H9 (cell line): ENCODE data around the gene FBN3. TPM values are rescaled to one million over a fixed set of nuclear protein-coding genes. Genes with fewer than 3 reads are reported as not detected.

Source experiments
- DNase-seq: peaks from one replicate; pipeline ENCODE4 v3.0.0-alpha.2; 2017
- H2AFZ ChIP-seq: one replicate; pipeline ENCODE4 v1.6.1; 2013; ENCODE audit warnings: mild to moderate bottlenecking, low read length, control low read depth, moderate library complexity
- H2AK5ac ChIP-seq: 2 replicates; pipeline ENCODE4 v1.6.1; 2013; ENCODE audit warnings: low read length, control low read depth, mixed read lengths; ENCODE audit not compliant: insufficient read length
- H2BK120ac ChIP-seq: one replicate; pipeline ENCODE4 v1.6.1; 2013; ENCODE audit warnings: low read depth, mild to moderate bottlenecking, low read length, control low read depth, inconsistent platforms; ENCODE audit not compliant: poor library complexity, severe bottlenecking
- H2BK12ac ChIP-seq: 2 replicates; pipeline ENCODE4 v1.6.1; 2013; ENCODE audit warnings: low read length, control low read depth, mixed read lengths, low read depth; ENCODE audit not compliant: insufficient read length
- H2BK15ac ChIP-seq: 2 replicates; pipeline ENCODE4 v1.6.1; 2013; ENCODE audit warnings: low read depth, low read length, control low read depth
- H2BK20ac ChIP-seq: one replicate; pipeline ENCODE4 v1.6.1; 2013; ENCODE audit warnings: low read depth, mild to moderate bottlenecking, low read length, control low read depth, inconsistent platforms; ENCODE audit not compliant: poor library complexity, severe bottlenecking
- H2BK5ac ChIP-seq: 2 replicates; pipeline ENCODE4 v1.6.1; 2013; ENCODE audit warnings: low read length, control low read depth, mixed read lengths; ENCODE audit not compliant: insufficient read length
- H3K14ac ChIP-seq: 2 replicates; pipeline ENCODE4 v1.6.1; 2013; ENCODE audit warnings: low read length, control low read depth; ENCODE audit not compliant: insufficient read depth
- H3K18ac ChIP-seq: 2 replicates; pipeline ENCODE4 v1.6.1; 2013; ENCODE audit warnings: low read depth, mild to moderate bottlenecking, mixed read lengths, low read length, control low read depth; ENCODE audit not compliant: insufficient read length
- H3K23ac ChIP-seq: 2 replicates; pipeline ENCODE4 v1.6.1; 2013; ENCODE audit warnings: low read length, control low read depth, mixed read lengths, low read depth; ENCODE audit not compliant: insufficient read length
- H3K23me2 ChIP-seq: 2 replicates; pipeline ENCODE4 v1.6.1; 2013; ENCODE audit warnings: low read depth, mild to moderate bottlenecking, mixed read lengths, low read length, control low read depth; ENCODE audit not compliant: insufficient read length, poor library complexity, severe bottlenecking
- H3K27ac ChIP-seq: 2 replicates; pipeline ENCODE4 v1.5.1; 2013; ENCODE audit warnings: low read length, control low read depth, mixed read lengths, low read depth; ENCODE audit not compliant: insufficient read length
- H3K27me3 ChIP-seq: 2 replicates; pipeline ENCODE4 v1.6.1; 2013; ENCODE audit warnings: low read length, control low read depth, inconsistent platforms; ENCODE audit not compliant: insufficient read depth
- H3K4ac ChIP-seq: 2 replicates; pipeline ENCODE4 v1.6.1; 2013; ENCODE audit warnings: low read depth, mild to moderate bottlenecking, control low read depth, inconsistent platforms, low read length, moderate library complexity
- H3K4me1 ChIP-seq: 2 replicates; pipeline ENCODE4 v1.6.1; 2013; ENCODE audit warnings: low read length, control low read depth, inconsistent platforms; ENCODE audit not compliant: insufficient read depth
- H3K4me2 ChIP-seq: 2 replicates; pipeline ENCODE4 v1.6.1; 2013; ENCODE audit warnings: low read length, control low read depth, mixed read lengths; ENCODE audit not compliant: insufficient read length, insufficient read depth
- H3K56ac ChIP-seq: 2 replicates; pipeline ENCODE4 v1.6.1; 2013; ENCODE audit warnings: low read depth, mild to moderate bottlenecking, mixed read lengths, low read length, control low read depth; ENCODE audit not compliant: insufficient read length
- H3K79me1 ChIP-seq: 2 replicates; pipeline ENCODE4 v1.6.1; 2013; ENCODE audit warnings: low read depth, mild to moderate bottlenecking, moderate library complexity, low read length, control low read depth, inconsistent platforms; ENCODE audit not compliant: insufficient read depth, poor library complexity, severe bottlenecking
- H3K79me2 ChIP-seq: 2 replicates; pipeline ENCODE4 v1.6.1; 2013; ENCODE audit warnings: low read length, control low read depth, inconsistent platforms; ENCODE audit not compliant: insufficient read depth
- H3K9ac ChIP-seq: 2 replicates; pipeline ENCODE4 v1.6.1; 2013; ENCODE audit warnings: low read length, control low read depth, mixed read lengths; ENCODE audit not compliant: insufficient read length; ENCODE audit errors: extremely low read depth
- H3K9me3 ChIP-seq: one replicate; pipeline ENCODE4 v1.6.1; 2013; ENCODE audit warnings: low read depth, low read length, inconsistent platforms; ENCODE audit not compliant: control insufficient read depth
- H3T11ph ChIP-seq: one replicate; pipeline ENCODE4 v1.6.1; 2013; ENCODE audit warnings: mild to moderate bottlenecking, low read length, control low read depth, inconsistent platforms
- H4K20me1 ChIP-seq: one replicate; pipeline ENCODE4 v1.6.1; 2013; ENCODE audit not compliant: control insufficient read depth, insufficient read length, insufficient read depth
- H4K5ac ChIP-seq: 2 replicates; pipeline ENCODE4 v1.6.1; 2013; ENCODE audit warnings: low read depth, mild to moderate bottlenecking, mixed read lengths, low read length, control low read depth; ENCODE audit not compliant: insufficient read length
- H4K8ac ChIP-seq: replicated peaks from 2 replicates; pipeline ENCODE4 v1.6.1; 2013; ENCODE audit warnings: low read length, control low read depth, mixed read lengths, low read depth; ENCODE audit not compliant: insufficient read length
- H4K91ac ChIP-seq: 2 replicates; pipeline ENCODE4 v1.6.1; 2013; ENCODE audit warnings: low read depth, mild to moderate bottlenecking, moderate library complexity, mixed read lengths, low read length, control low read depth; ENCODE audit not compliant: insufficient read length
- H3K27ac Mint-ChIP-seq, 3 experiments: 2 replicates in 2 of 3; 3 replicates in 1 of 3; pipeline ENCODE4 v1.8.0; 2020 to 2021; ENCODE audit warnings: mixed read lengths in 3 of 3, mild to moderate bottlenecking in 1 of 3, moderate library complexity in 1 of 3
- H3K27me3 Mint-ChIP-seq: 2 replicates; pipeline ENCODE4 v1.8.0; 2021; ENCODE audit warnings: low read depth, mild to moderate bottlenecking, moderate library complexity, mixed read lengths
- H3K36me3 Mint-ChIP-seq, 3 experiments: 2 replicates in 2 of 3; 3 replicates in 1 of 3; pipeline ENCODE4 v1.8.0; 2020 to 2021; ENCODE audit warnings: low read depth in 3 of 3, mixed read lengths in 3 of 3; ENCODE audit not compliant: insufficient read depth in 1 of 3
- H3K4me1 Mint-ChIP-seq, 2 experiments: 2 replicates each; pipeline ENCODE4 v1.8.0; 2020; ENCODE audit warnings: mixed read lengths in 2 of 2
- H3K4me3 Mint-ChIP-seq, 2 experiments: 2 replicates in 1 of 2; 3 replicates in 1 of 2; pipeline ENCODE4 v1.8.0; 2020 to 2021; ENCODE audit warnings: mild to moderate bottlenecking in 2 of 2, mixed read lengths in 2 of 2, moderate library complexity in 1 of 2
- H3K9me3 Mint-ChIP-seq, 2 experiments: 2 replicates in 1 of 2; 3 replicates in 1 of 2; pipeline ENCODE4 v1.8.0; 2020; ENCODE audit warnings: mild to moderate bottlenecking in 2 of 2, mixed read lengths in 2 of 2, moderate library complexity in 1 of 2
- WGBS: extraction: QIAGEN DNeasy Blood & Tissue Kit; methylation state at CpG from one replicate; pipeline ENCODE4 v1.1.7; 2013; ENCODE audit warnings: missing lambda C conversion rate, low lambda C conversion rate, mixed read lengths; ENCODE audit not compliant: insufficient read length; ENCODE audit errors: extremely low coverage; 5-methylcytosine and 5-hydroxymethylcytosine counted together
- total RNA-seq: library from RNA; stranded (reverse); gene quantifications from 2 replicates; pipeline ENCODE4 v1.2.1, GENCODE V29; 2021
- TF ChIP-seq, protein P1 (sequence below): fragments of 200-600 bp; sonication (generic); conservative IDR thresholded peaks from 3 replicates; pipeline ENCODE4 v1.8.0; 2021; ENCODE audit warnings: antibody characterized with exemption, mild to moderate bottlenecking

FBN3 gene
- total RNA-seq, 1 experiment from 2014 or later = 31.0 TPM

GRCh38 chr19:8041531-8041931 is 107.9 kb downstream of the FBN3 start:
- no CpG with 5 or more reads among the region's 7 CpGs for WGBS
- Histone ChIP-seq H4K91ac (no peak overlapping the region), H3T11ph (no peak overlapping the region), H3K18ac (no peak overlapping the region), H3K56ac (no peak overlapping the region), H3K4me2 (no peak overlapping the region), H3K9me3 (no peaks in the 10 kb centered on the region), H4K5ac (no peak overlapping the region), H3K27me3 (no peaks in the 10 kb centered on the region), H2BK5ac (no peak overlapping the region), H4K20me1 (no peaks in the 10 kb centered on the region), H3K4ac (no peak overlapping the region), H3K23ac (no peak overlapping the region), H3K9ac (no peak overlapping the region), H2BK12ac (no peak overlapping the region), H3K79me2 (no peaks in the 10 kb centered on the region), H2BK20ac (no peak overlapping the region), H3K14ac (no peak overlapping the region), H3K27ac (no peak overlapping the region), H2AK5ac (no peak overlapping the region), H3K4me1 (no peaks in the 10 kb centered on the region), H2AFZ (no peak overlapping the region), H2BK15ac (no peak overlapping the region), H4K8ac (no peak overlapping the region), H3K23me2 (no peaks in the 10 kb centered on the region), H3K79me1 (no peaks in the 10 kb centered on the region), H2BK120ac (no peak overlapping the region)
- Mint-ChIP-seq H3K36me3 (no peaks in the 10 kb centered on the region; a peak in 1 of 7 replicates), H3K4me1 (peaks cover 2 to 9% of the 10 kb centered on the region in 2 experiments), H3K27me3 (peaks cover 22% of the 10 kb centered on the region), H3K27ac (no peak overlapping the region), H3K4me3 (no peak overlapping the region), H3K9me3 (no peaks in the 10 kb centered on the region)
- DNase-seq = no peak
- TF ChIP-seq, protein P1, sequence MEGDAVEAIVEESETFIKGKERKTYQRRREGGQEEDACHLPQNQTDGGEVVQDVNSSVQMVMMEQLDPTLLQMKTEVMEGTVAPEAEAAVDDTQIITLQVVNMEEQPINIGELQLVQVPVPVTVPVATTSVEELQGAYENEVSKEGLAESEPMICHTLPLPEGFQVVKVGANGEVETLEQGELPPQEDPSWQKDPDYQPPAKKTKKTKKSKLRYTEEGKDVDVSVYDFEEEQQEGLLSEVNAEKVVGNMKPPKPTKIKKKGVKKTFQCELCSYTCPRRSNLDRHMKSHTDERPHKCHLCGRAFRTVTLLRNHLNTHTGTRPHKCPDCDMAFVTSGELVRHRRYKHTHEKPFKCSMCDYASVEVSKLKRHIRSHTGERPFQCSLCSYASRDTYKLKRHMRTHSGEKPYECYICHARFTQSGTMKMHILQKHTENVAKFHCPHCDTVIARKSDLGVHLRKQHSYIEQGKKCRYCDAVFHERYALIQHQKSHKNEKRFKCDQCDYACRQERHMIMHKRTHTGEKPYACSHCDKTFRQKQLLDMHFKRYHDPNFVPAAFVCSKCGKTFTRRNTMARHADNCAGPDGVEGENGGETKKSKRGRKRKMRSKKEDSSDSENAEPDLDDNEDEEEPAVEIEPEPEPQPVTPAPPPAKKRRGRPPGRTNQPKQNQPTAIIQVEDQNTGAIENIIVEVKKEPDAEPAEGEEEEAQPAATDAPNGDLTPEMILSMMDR = no peak
